B cell (primary cell): ENCODE data around the gene HS6ST3. TPM values are rescaled to one million over a fixed set of nuclear protein-coding genes. Genes with fewer than 3 reads are reported as not detected.

Experiments
- ATAC-seq: fragments of 200-7000 bp; cut with Tn5 transposase; one replicate; pipeline ENCODE4 v1.10.0; 2021; ENCODE audit warnings: low read depth, mild to moderate bottlenecking, moderate number of reproducible peaks, moderate library complexity
- CTCF ChIA-PET: fragments of 350-600 bp; sonication (Branson Sonifier 250); formaldehyde crosslinking; loops from one replicate; lab custom pipeline; 2021; ENCODE audit warnings: antibody characterized with exemption, inconsistent platforms; lab: Charles Lee
- POLR2A ChIA-PET: fragments of 350-600 bp; sonication (Branson Sonifier 250); formaldehyde crosslinking; loops from one replicate; lab custom pipeline; 2021; ENCODE audit warnings: antibody characterized with exemption; lab: Charles Lee
- DNase-seq: peaks from one replicate; pipeline ENCODE4 v3.0.0; 2013
- H2AFZ ChIP-seq: 2 replicates; pipeline ENCODE4 v1.6.1; 2012; ENCODE audit warnings: mild to moderate bottlenecking, low read depth, low read length; ENCODE audit not compliant: insufficient read depth, poor library complexity, severe bottlenecking
- H3K27ac ChIP-seq, 2 donors: 1 replicate in 1 of 2; 2 replicates in 1 of 2; pipeline ENCODE4 v1.5.1; 2012 to 2013; ENCODE audit warnings: low read length in 2 of 2, mild to moderate bottlenecking in 2 of 2, moderate library complexity in 1 of 2
- H3K27me3 ChIP-seq, 4 experiments: fragments of 200-600 bp in 1 of 4; sonication (generic) in 1 of 4; replicated peaks in 1 of 4; 1 replicate in 2 of 4; 2 replicates in 2 of 4; pipeline versions ENCODE4 v1.6.1 to v1.7.0; 2013 to 2016; ENCODE audit warnings: low read length in 3 of 4, mild to moderate bottlenecking in 2 of 4, mixed read lengths in 1 of 4, moderate library complexity in 1 of 4; ENCODE audit not compliant: insufficient read depth in 4 of 4, control insufficient read depth in 3 of 4; ENCODE audit errors: control extremely low read depth in 1 of 4
- H3K36me3 ChIP-seq, 2 experiments: replicated peaks in 1 of 2; 1 replicate in 1 of 2; 2 replicates in 1 of 2; pipeline versions ENCODE4 v1.6.1 to v1.7.1; 2013; ENCODE audit warnings: low read length in 1 of 2; ENCODE audit not compliant: insufficient read depth in 2 of 2, control insufficient read depth in 1 of 2; ENCODE audit errors: control extremely low read depth in 1 of 2, extremely low read depth in 1 of 2
- H3K4me1 ChIP-seq, 2 donors: fragments of 200-600 bp in 1 of 2; sonication (generic) in 1 of 2; 1 replicate in 1 of 2; 2 replicates in 1 of 2; pipeline versions ENCODE4 v1.5.1 to v1.6.1; 2013 to 2017; ENCODE audit warnings: low read length in 2 of 2; ENCODE audit not compliant: control insufficient read depth in 2 of 2, insufficient read depth in 2 of 2
- H3K4me2 ChIP-seq: replicated peaks from 2 replicates; pipeline ENCODE3; 2012; ENCODE audit warnings: mild to moderate bottlenecking, low read depth, low read length; ENCODE audit not compliant: poor library complexity, severe bottlenecking
- H3K4me3 ChIP-seq, 5 experiments: fragments of 200-600 bp in 1 of 5; sonication (generic) in 1 of 5; 1 replicate in 3 of 5; 2 replicates in 2 of 5; pipeline versions ENCODE4 v1.5.1 to v1.7.0; 2011 to 2016; ENCODE audit warnings: low read length in 4 of 5, mild to moderate bottlenecking in 4 of 5, low read depth in 2 of 5, control low read depth in 1 of 5, moderate library complexity in 1 of 5; ENCODE audit not compliant: insufficient read depth in 1 of 5; ENCODE audit errors: control extremely low read depth in 1 of 5, extremely low read depth in 1 of 5
- H3K79me2 ChIP-seq: fragments of 200-600 bp; sonication (generic); one replicate; pipeline ENCODE4 v1.6.0; 2016; ENCODE audit warnings: low read length; ENCODE audit not compliant: control insufficient read depth, insufficient read depth
- H3K9ac ChIP-seq: fragments of 200-600 bp; sonication (generic); 2 replicates; pipeline ENCODE4 v1.6.1; 2017; ENCODE audit warnings: mild to moderate bottlenecking, low read length, moderate library complexity
- H3K9me3 ChIP-seq, 3 donors: one replicate each; pipeline versions ENCODE4 v1.6.1 to v1.7.1; 2013; ENCODE audit warnings: low read length in 2 of 3; ENCODE audit not compliant: control insufficient read depth in 2 of 3, insufficient read depth in 1 of 3; ENCODE audit errors: control extremely low read depth in 1 of 3
- H4K20me1 ChIP-seq: 2 replicates; pipeline ENCODE4 v1.6.0; 2012; ENCODE audit warnings: mild to moderate bottlenecking, low read length; ENCODE audit not compliant: insufficient read depth, control insufficient read depth, poor library complexity, severe bottlenecking
- H3K27ac Mint-ChIP-seq: one replicate; pipeline ENCODE4 v1.8.0; 2021; ENCODE audit warnings: mixed read lengths
- H3K27me3 Mint-ChIP-seq: one replicate; pipeline ENCODE4 v1.8.0; 2021; ENCODE audit warnings: mixed read lengths
- H3K4me1 Mint-ChIP-seq: one replicate; pipeline ENCODE4 v1.8.0; 2021; ENCODE audit warnings: mixed read lengths
- H3K4me3 Mint-ChIP-seq: one replicate; pipeline ENCODE4 v1.8.0; 2021; ENCODE audit warnings: mixed read lengths
- H3K9me3 Mint-ChIP-seq: one replicate; pipeline ENCODE4 v1.8.0; 2022; ENCODE audit warnings: mixed read lengths; ENCODE audit not compliant: insufficient read depth
- EZH2 ChIP-seq: IDR thresholded peaks from 2 replicates; pipeline ENCODE4 v1.6.1; 2012; ENCODE audit warnings: borderline replicate concordance, low read depth, mild to moderate bottlenecking, moderate library complexity, low read length; ENCODE audit not compliant: insufficient read depth, poor library complexity, severe bottlenecking
- WGBS: methylation state at CpG from one replicate; pipeline ENCODE4 v1.1.5; 2013; ENCODE audit warnings: missing lambda C conversion rate; ENCODE audit not compliant: insufficient coverage; 5-methylcytosine and 5-hydroxymethylcytosine counted together
- intact Hi-C: fragments of 100-400 bp; cut with micrococcal nuclease; formaldehyde crosslinking; loops from one replicate; pipeline ENCODE4 v1.10.0; 2022
- polyA plus RNA-seq: library from polyadenylated mRNA; depleted of rRNA; stranded (reverse); fragments of >200 nt; gene quantifications from 2 replicates; pipeline ENCODE4 v1.2.3, GENCODE V29; 2012
- total RNA-seq, 2 donors: library from RNA; stranded (reverse); fragments of 120-200 nt in 1 of 2; gene quantifications; 1 replicate in 1 of 2; 2 replicates in 1 of 2; pipeline versions ENCODE4 v1.2.3 to v1.2.4, GENCODE V29; 2013 to 2022
- TF ChIP-seq, protein P1 (sequence below): fragments of 200-600 bp; IDR thresholded peaks from one replicate; pipeline ENCODE4 v1.8.0; 2022; ENCODE audit warnings: antibody characterized with exemption, mild to moderate bottlenecking

The HS6ST3 gene
- total and polyA plus RNA-seq, 2 donors (not counting 1 experiment from before 2014, with no cell fraction given) = not detected

DNA sequence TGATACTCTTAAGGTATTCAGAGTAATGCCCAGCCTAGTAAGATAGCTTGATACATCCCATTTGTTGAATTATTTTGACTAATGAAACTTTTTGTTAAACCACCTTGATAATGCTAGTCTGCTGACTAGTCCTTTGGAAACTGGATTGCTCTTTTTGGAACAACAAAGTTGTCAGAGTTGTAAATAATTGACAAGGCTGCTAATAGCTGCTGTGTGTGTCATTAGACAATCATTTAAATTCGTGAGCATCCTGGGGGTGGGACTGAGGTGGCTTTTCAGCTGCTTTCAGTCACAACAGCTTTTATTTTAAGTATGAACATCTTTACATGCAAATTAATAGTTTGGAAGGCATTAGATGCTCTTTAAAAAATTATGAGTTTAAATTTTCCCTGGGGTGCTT lies 153.5 kb downstream of the HS6ST3 start:
- Histone ChIP-seq H3K4me3 (no peak overlapping the region), H3K27ac (no peak overlapping the region), H3K9me3 (no peaks in the 10 kb centered on the region), H2AFZ (no peak overlapping the region), H3K4me2 (no peak overlapping the region), H3K27me3 (no peaks in the 10 kb centered on the region), H3K36me3 (no peaks in the 10 kb centered on the region), H3K79me2 (no peaks in the 10 kb centered on the region), H3K4me1 (no peaks in the 10 kb centered on the region), H3K9ac (no peak overlapping the region), H4K20me1 (no peaks in the 10 kb centered on the region)
- H3K4me3 Mint-ChIP-seq = no peak overlapping the region
- no peak overlapping the region for H3K27ac Mint-ChIP-seq
- ATAC-seq (no peak), DNase-seq (no peak)
- intact Hi-C loops = no loop called here
- no peaks in the 10 kb centered on the region for H3K27me3 Mint-ChIP-seq
- ChIA-PET POLR2A (no interaction called here), CTCF (no interaction called here)
- no CpG with 5 or more reads among the region's 1 CpG for WGBS
- H3K4me1 Mint-ChIP-seq = no peaks in the 10 kb centered on the region
- H3K9me3 Mint-ChIP-seq = no peaks in the 10 kb centered on the region
- TF ChIP-seq EZH2 = no peak
- TF ChIP-seq, protein P1, sequence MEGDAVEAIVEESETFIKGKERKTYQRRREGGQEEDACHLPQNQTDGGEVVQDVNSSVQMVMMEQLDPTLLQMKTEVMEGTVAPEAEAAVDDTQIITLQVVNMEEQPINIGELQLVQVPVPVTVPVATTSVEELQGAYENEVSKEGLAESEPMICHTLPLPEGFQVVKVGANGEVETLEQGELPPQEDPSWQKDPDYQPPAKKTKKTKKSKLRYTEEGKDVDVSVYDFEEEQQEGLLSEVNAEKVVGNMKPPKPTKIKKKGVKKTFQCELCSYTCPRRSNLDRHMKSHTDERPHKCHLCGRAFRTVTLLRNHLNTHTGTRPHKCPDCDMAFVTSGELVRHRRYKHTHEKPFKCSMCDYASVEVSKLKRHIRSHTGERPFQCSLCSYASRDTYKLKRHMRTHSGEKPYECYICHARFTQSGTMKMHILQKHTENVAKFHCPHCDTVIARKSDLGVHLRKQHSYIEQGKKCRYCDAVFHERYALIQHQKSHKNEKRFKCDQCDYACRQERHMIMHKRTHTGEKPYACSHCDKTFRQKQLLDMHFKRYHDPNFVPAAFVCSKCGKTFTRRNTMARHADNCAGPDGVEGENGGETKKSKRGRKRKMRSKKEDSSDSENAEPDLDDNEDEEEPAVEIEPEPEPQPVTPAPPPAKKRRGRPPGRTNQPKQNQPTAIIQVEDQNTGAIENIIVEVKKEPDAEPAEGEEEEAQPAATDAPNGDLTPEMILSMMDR = no peak

DNA sequence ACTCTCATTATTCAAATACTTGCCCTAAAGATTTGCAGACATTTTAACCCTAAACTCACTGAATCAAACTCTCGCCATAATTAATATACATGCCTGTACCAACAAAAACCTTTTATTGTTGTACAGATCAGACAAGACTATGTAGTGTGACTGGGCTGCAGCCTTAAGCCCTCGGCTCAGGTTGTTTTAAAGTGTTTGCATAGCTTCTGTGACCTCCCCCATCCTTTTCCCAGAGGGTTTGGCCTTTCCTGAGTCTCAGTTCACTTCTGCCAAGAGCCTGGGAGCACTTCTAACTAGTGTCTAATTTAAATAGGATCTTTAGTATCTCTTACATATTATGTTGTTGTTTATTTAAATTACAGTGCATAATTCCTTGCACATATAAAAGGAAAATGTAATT lies 158.2 kb downstream of the HS6ST3 start:
- Mint-ChIP-seq H3K4me3 (no peak overlapping the region), H3K27me3 (no peaks in the 10 kb centered on the region), H3K9me3 (no peaks in the 10 kb centered on the region), H3K4me1 (no peaks in the 10 kb centered on the region), H3K27ac (no peak overlapping the region)
- Histone ChIP-seq H3K27ac (no peak overlapping the region), H3K9ac (no peak overlapping the region), H3K27me3 (no peaks in the 10 kb centered on the region), H3K4me3 (no peak overlapping the region), H3K4me1 (no peaks in the 10 kb centered on the region), H2AFZ (no peak overlapping the region), H3K4me2 (no peak overlapping the region), H4K20me1 (no peaks in the 10 kb centered on the region), H3K79me2 (no peaks in the 10 kb centered on the region), H3K36me3 (no peaks in the 10 kb centered on the region), H3K9me3 (peaks cover 0 to 6% (median 0%) of the 10 kb centered on the region in 3 donors)
- intact Hi-C loops = no loop called here
- ChIA-PET CTCF (no interaction called here), POLR2A (no interaction called here)
- 100% methylated on average over 1 of the region's 2 CpGs for WGBS
- ATAC-seq (no peak), DNase-seq (no peak)
- TF ChIP-seq, protein P1 = no peak
- no peak for TF ChIP-seq EZH2
